Measurements from ENCODE around the gene JPH2.

DNA sequence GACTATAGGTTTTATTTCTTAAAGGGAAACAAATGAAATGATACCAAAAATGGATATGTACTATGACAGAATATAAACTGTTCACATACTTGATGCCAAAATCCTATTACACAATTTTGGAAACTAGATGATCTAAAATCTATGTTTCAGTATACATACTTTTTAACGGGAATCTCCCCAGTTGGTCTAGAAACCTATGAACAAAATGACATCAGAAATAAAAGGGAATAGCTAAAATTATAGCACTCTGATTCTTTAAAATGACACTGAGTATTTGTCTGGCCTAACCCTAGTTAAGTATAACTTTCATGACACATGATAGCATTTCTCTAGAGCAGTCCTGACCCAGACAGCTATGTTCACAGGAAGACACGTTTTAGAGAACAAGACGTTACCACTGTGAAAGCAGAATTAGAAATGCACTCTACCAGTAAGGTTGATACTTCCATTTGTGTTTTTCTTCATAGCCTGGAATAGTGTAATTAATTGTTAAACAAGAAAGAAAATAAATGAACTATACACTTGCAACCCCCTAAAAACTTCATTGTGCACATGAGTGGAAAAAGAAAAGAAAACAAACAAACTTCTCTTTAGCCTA is 20.2 kb upstream of the JPH2 start:
- TF ChIP-seq CTCF (IDR thresholded peaks at IDR 0.05; ENCODE audit: low read depth, low read length) = no peak
- no peak for TF ChIP-seq EZH2phosphoT487 (IDR thresholded peaks at IDR 0.05; ENCODE audit: low read depth)

All from OCI-LY3 (cell line).